GM23338 (cell line): Measurements from ENCODE around the gene L3MBTL1. TPM values are rescaled to one million over a fixed set of nuclear protein-coding genes. Genes with fewer than 3 reads are reported as not detected.

Experiments
- ATAC-seq: fragments of 200-7000 bp; cut with Tn5 transposase; 3 replicates; pipeline ENCODE4 v1.9.1; 2020
- DNase-seq: peaks from one replicate; pipeline ENCODE4 v3.0.0-alpha.2; 2015; ENCODE audit warnings: low spot score
- H2AFZ ChIP-seq: fragments of 200-600 bp; sonication (generic); 2 replicates; pipeline ENCODE4 v1.8.0; 2016; ENCODE audit warnings: antibody characterized with exemption, mild to moderate bottlenecking, moderate library complexity
- H3F3A ChIP-seq: fragments of 200-600 bp; sonication (generic); replicated peaks from 2 replicates; pipeline ENCODE4 v1.8.0; 2017; ENCODE audit warnings: antibody characterized with exemption, mixed run types, low read depth
- H3K27ac ChIP-seq: fragments of 200-600 bp; sonication (generic); 2 replicates; pipeline ENCODE4 v1.6.1; 2016; ENCODE audit warnings: low read depth
- H3K27me3 ChIP-seq: fragments of 200-600 bp; sonication (generic); 2 replicates; pipeline ENCODE4 v1.8.0; 2016; ENCODE audit warnings: mild to moderate bottlenecking, mixed run types, moderate library complexity; ENCODE audit not compliant: insufficient read depth
- H3K36me3 ChIP-seq: fragments of 200-600 bp; sonication (generic); 2 replicates; pipeline ENCODE4 v1.8.0; 2016; ENCODE audit warnings: mild to moderate bottlenecking; ENCODE audit not compliant: insufficient read depth
- H3K4me1 ChIP-seq: fragments of 200-600 bp; sonication (generic); 2 replicates; pipeline ENCODE4 v1.8.0; 2016; ENCODE audit warnings: mild to moderate bottlenecking, moderate library complexity; ENCODE audit not compliant: insufficient read depth
- H3K4me2 ChIP-seq: fragments of 200-600 bp; sonication (generic); 2 replicates; pipeline ENCODE4 v1.7.1; 2017; ENCODE audit warnings: mixed run types
- H3K4me3 ChIP-seq: fragments of 200-600 bp; sonication (generic); 2 replicates; pipeline ENCODE4 v1.6.1; 2016; ENCODE audit warnings: mixed run types
- H3K79me2 ChIP-seq: fragments of 200-600 bp; sonication (generic); replicated peaks from 2 replicates; pipeline ENCODE4 v1.8.0; 2017; ENCODE audit warnings: mild to moderate bottlenecking; ENCODE audit not compliant: insufficient read depth
- H3K9me2 ChIP-seq: fragments of 200-600 bp; sonication (generic); 2 replicates; pipeline ENCODE4 v1.8.0; 2017; ENCODE audit not compliant: insufficient read depth
- H4K20me1 ChIP-seq: fragments of 200-600 bp; sonication (generic); replicated peaks from 2 replicates; pipeline ENCODE4 v1.8.0; 2017; ENCODE audit warnings: mild to moderate bottlenecking; ENCODE audit not compliant: insufficient read depth
- H3K27ac Mint-ChIP-seq: 2 replicates; pipeline ENCODE4 v1.8.0; 2020; ENCODE audit warnings: inconsistent platforms, mild to moderate bottlenecking, moderate library complexity, mixed read lengths
- H3K27me3 Mint-ChIP-seq: 3 replicates; pipeline ENCODE4 v1.8.0; 2022; ENCODE audit warnings: low read depth, mild to moderate bottlenecking, moderate library complexity, mixed read lengths, inconsistent platforms; ENCODE audit not compliant: insufficient read depth, poor library complexity
- H3K36me3 Mint-ChIP-seq: 3 replicates; pipeline ENCODE4 v1.8.0; 2021; ENCODE audit warnings: low read depth, mild to moderate bottlenecking, inconsistent platforms, moderate library complexity, mixed read lengths
- H3K4me1 Mint-ChIP-seq: 3 replicates; pipeline ENCODE4 v1.8.0; 2020; ENCODE audit warnings: mild to moderate bottlenecking, inconsistent platforms, mixed read lengths
- H3K4me3 Mint-ChIP-seq: 3 replicates; pipeline ENCODE4 v1.8.0; 2021; ENCODE audit warnings: moderate library complexity, mild to moderate bottlenecking, inconsistent platforms, mixed read lengths
- H3K9me3 Mint-ChIP-seq: 3 replicates; pipeline ENCODE4 v1.8.0; 2020; ENCODE audit warnings: moderate library complexity, mild to moderate bottlenecking, inconsistent platforms, mixed read lengths
- CREB1 ChIP-seq: fragments of 250-450 bp; sonication (Bioruptor Pico); IDR thresholded peaks from 2 replicates; pipeline ENCODE4 v1.5.0; 2020; ENCODE audit warnings: low read depth, mild to moderate bottlenecking, moderate library complexity
- EZH2 ChIP-seq: fragments of 200-600 bp; sonication (generic); IDR thresholded peaks from one replicate; pipeline ENCODE4 v1.8.0; 2017; ENCODE audit warnings: antibody characterized with exemption, mild to moderate bottlenecking, low read depth; ENCODE audit not compliant: unreplicated experiment
- EZH2phosphoT487 ChIP-seq: fragments of 200-600 bp; sonication (generic); IDR thresholded peaks from one replicate; pipeline ENCODE4 v1.8.1; 2018; ENCODE audit warnings: antibody characterized with exemption; ENCODE audit not compliant: unreplicated experiment
- JUNB ChIP-seq: IDR thresholded peaks from one replicate; pipeline ENCODE4 v1.6.1; 2016; ENCODE audit warnings: antibody characterized with exemption; ENCODE audit not compliant: unreplicated experiment
- NANOG ChIP-seq: IDR thresholded peaks from 2 replicates; pipeline ENCODE4 v1.6.1; 2016; ENCODE audit warnings: antibody characterized with exemption, borderline replicate concordance
- POLR2AphosphoS5 ChIP-seq: IDR thresholded peaks from 2 replicates; pipeline ENCODE4 v1.6.1; 2016; ENCODE audit warnings: antibody characterized with exemption, low read depth
- REST ChIP-seq: IDR thresholded peaks from one replicate; pipeline ENCODE4 v1.6.1; 2018; ENCODE audit warnings: antibody characterized with exemption; ENCODE audit not compliant: unreplicated experiment
- STAT1 ChIP-seq: IDR thresholded peaks from one replicate; pipeline ENCODE4 v1.6.1; 2016; ENCODE audit warnings: antibody characterized with exemption; ENCODE audit not compliant: unreplicated experiment
- ZNF114 ChIP-seq: fragments of 250-450 bp; sonication (Bioruptor Pico); IDR thresholded peaks from 2 replicates; pipeline ENCODE4 v1.5.0; 2020; ENCODE audit warnings: mild to moderate bottlenecking, moderate library complexity
- ZNF331 ChIP-seq: fragments of 250-450 bp; sonication (Bioruptor Pico); IDR thresholded peaks from 2 replicates; pipeline ENCODE4 v1.5.0; 2020; ENCODE audit warnings: low read depth, mild to moderate bottlenecking, moderate library complexity
- polyA plus RNA-seq: library from polyadenylated mRNA; unstranded; fragments of >200 nt; fragmentation: Nextera tagmentation; extraction: Ambion mirVana; gene quantifications from 2 replicates; pipeline ENCODE4 v1.2.1, GENCODE V29; 2016
- total RNA-seq: library from RNA; depleted of rRNA; stranded (reverse); fragments of >200 nt; shearing (Covaris generic); gene quantifications from 2 replicates; pipeline ENCODE4 v1.2.3, GENCODE V29; 2014
- TF ChIP-seq, protein P1 (sequence below), 2 experiments: fragments of 200-600 bp in 1 of 2; sonication (generic) in 1 of 2; conservative IDR thresholded peaks; 2 replicates each; pipeline versions ENCODE4 v1.5.1 to v1.6.1; 2016 to 2017; ENCODE audit warnings: antibody characterized with exemption in 2 of 2, low read depth in 2 of 2, mild to moderate bottlenecking in 2 of 2, moderate library complexity in 1 of 2
- TF ChIP-seq, protein P2 (sequence below): IDR thresholded peaks from 2 replicates; pipeline ENCODE4 v1.6.1; 2016; ENCODE audit warnings: antibody characterized with exemption
- TF ChIP-seq, protein P3 (sequence below): fragments of 250-450 bp; sonication (Bioruptor Pico); IDR thresholded peaks from 2 replicates; pipeline ENCODE4 v1.5.0; 2020; ENCODE audit warnings: mild to moderate bottlenecking, moderate library complexity

L3MBTL1 gene
- total and polyA plus RNA-seq, 2 experiments from 2014 or later: 6.5 to 33.6 TPM

DNA sequence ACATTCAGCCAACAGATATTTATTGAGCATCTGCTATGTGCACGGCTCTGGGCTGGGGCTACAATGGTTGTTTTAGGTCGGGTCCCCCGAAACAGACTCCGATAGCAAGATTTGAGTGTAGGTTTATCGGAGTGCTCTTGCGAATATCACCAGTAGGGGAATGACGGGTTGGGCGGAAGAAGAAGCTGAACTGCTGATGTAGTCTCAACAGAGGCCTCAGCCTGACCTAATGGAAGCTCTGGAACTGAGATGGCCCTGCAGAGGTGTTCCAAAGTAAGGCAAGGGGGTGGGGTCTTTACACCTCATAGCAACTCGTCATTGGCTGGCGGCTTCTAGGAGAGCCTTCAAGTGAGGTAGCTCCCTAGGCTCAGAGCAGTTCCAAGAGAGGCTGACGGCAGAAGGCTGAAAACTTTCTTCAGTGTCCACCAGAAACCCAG, 1.1 kb downstream of the L3MBTL1 start:
- DNase-seq (peak; percentile 93), ATAC-seq (peak; percentile 81)
- H3K79me2 ChIP-seq: no peaks in the 10 kb centered on the region
- peak overlapping the region; percentile 85 for H3K4me2 ChIP-seq
- 0 out of 2 replicates have a peak overlapping the region, but pooled peaks have one; percentile 40 for H3K27ac ChIP-seq
- TF ChIP-seq REST (no peak), POLR2AphosphoS5 (peak; percentile 63), CREB1 (CRISPR knock-in tag) (peak; percentile 26; the same call in 1 of the 2 replicates), JUNB (no peak), EZH2phosphoT487 (no peak), ZNF331 (CRISPR knock-in tag) (no peak), NANOG (no peak), STAT1 (no peak), ZNF114 (CRISPR knock-in tag) (no peak), EZH2 (no peak)
- TF ChIP-seq, protein P1, sequence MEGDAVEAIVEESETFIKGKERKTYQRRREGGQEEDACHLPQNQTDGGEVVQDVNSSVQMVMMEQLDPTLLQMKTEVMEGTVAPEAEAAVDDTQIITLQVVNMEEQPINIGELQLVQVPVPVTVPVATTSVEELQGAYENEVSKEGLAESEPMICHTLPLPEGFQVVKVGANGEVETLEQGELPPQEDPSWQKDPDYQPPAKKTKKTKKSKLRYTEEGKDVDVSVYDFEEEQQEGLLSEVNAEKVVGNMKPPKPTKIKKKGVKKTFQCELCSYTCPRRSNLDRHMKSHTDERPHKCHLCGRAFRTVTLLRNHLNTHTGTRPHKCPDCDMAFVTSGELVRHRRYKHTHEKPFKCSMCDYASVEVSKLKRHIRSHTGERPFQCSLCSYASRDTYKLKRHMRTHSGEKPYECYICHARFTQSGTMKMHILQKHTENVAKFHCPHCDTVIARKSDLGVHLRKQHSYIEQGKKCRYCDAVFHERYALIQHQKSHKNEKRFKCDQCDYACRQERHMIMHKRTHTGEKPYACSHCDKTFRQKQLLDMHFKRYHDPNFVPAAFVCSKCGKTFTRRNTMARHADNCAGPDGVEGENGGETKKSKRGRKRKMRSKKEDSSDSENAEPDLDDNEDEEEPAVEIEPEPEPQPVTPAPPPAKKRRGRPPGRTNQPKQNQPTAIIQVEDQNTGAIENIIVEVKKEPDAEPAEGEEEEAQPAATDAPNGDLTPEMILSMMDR (conservative IDR thresholded peaks at IDR 0.05; ENCODE audit: low read depth in 2 of 2): peak in 1 of 2 experiments; percentile 42; a peak in 2 of 4 replicates
- TF ChIP-seq, protein P2, sequence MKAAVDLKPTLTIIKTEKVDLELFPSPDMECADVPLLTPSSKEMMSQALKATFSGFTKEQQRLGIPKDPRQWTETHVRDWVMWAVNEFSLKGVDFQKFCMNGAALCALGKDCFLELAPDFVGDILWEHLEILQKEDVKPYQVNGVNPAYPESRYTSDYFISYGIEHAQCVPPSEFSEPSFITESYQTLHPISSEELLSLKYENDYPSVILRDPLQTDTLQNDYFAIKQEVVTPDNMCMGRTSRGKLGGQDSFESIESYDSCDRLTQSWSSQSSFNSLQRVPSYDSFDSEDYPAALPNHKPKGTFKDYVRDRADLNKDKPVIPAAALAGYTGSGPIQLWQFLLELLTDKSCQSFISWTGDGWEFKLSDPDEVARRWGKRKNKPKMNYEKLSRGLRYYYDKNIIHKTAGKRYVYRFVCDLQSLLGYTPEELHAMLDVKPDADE: no peak
- TF ChIP-seq, protein P3, sequence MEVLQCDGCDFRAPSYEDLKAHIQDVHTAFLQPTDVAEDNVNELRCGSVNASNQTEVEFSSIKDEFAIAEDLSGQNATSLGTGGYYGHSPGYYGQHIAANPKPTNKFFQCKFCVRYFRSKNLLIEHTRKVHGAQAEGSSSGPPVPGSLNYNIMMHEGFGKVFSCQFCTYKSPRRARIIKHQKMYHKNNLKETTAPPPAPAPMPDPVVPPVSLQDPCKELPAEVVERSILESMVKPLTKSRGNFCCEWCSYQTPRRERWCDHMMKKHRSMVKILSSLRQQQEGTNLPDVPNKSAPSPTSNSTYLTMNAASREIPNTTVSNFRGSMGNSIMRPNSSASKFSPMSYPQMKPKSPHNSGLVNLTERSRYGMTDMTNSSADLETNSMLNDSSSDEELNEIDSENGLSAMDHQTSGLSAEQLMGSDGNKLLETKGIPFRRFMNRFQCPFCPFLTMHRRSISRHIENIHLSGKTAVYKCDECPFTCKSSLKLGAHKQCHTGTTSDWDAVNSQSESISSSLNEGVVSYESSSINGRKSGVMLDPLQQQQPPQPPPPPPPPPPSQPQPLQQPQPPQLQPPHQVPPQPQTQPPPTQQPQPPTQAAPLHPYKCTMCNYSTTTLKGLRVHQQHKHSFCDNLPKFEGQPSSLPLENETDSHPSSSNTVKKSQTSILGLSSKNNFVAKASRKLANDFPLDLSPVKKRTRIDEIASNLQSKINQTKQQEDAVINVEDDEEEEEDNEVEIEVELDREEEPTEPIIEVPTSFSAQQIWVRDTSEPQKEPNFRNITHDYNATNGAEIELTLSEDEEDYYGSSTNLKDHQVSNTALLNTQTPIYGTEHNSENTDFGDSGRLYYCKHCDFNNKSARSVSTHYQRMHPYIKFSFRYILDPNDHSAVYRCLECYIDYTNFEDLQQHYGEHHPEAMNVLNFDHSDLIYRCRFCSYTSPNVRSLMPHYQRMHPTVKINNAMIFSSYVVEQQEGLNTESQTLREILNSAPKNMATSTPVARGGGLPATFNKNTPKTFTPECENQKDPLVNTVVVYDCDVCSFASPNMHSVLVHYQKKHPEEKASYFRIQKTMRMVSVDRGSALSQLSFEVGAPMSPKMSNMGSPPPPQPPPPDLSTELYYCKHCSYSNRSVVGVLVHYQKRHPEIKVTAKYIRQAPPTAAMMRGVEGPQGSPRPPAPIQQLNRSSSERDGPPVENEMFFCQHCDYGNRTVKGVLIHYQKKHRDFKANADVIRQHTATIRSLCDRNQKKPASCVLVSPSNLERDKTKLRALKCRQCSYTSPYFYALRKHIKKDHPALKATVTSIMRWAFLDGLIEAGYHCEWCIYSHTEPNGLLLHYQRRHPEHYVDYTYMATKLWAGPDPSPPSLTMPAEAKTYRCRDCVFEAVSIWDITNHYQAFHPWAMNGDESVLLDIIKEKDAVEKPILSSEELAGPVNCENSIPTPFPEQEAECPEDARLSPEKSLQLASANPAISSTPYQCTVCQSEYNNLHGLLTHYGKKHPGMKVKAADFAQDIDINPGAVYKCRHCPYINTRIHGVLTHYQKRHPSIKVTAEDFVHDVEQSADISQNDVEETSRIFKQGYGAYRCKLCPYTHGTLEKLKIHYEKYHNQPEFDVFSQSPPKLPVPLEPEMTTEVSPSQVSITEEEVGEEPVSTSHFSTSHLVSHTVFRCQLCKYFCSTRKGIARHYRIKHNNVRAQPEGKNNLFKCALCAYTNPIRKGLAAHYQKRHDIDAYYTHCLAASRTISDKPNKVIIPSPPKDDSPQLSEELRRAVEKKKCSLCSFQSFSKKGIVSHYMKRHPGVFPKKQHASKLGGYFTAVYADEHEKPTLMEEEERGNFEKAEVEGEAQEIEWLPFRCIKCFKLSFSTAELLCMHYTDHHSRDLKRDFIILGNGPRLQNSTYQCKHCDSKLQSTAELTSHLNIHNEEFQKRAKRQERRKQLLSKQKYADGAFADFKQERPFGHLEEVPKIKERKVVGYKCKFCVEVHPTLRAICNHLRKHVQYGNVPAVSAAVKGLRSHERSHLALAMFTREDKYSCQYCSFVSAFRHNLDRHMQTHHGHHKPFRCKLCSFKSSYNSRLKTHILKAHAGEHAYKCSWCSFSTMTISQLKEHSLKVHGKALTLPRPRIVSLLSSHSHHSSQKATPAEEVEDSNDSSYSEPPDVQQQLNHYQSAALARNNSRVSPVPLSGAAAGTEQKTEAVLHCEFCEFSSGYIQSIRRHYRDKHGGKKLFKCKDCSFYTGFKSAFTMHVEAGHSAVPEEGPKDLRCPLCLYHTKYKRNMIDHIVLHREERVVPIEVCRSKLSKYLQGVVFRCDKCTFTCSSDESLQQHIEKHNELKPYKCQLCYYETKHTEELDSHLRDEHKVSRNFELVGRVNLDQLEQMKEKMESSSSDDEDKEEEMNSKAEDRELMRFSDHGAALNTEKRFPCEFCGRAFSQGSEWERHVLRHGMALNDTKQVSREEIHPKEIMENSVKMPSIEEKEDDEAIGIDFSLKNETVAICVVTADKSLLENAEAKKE: no peak
- Mint-ChIP-seq H3K27me3 (peaks cover 22% of the 10 kb centered on the region), H3K36me3 (no peaks in the 10 kb centered on the region; the same call in 2 of the 3 replicates), H3K4me1 (peaks cover 10% of the 10 kb centered on the region), H3K9me3 (no peaks in the 10 kb centered on the region; the same call in 2 of the 3 replicates), H3K27ac (peak overlapping the region; percentile 53; the same call in 1 of the 2 replicates), H3K4me3 (peak overlapping the region; percentile 74)
- no peaks in the 10 kb centered on the region for H4K20me1 ChIP-seq
- peak overlapping the region; percentile 77 for H3K4me3 ChIP-seq
- 0 out of 2 replicates have a peak overlapping the region, but pooled peaks have one; percentile 49 for H2AFZ ChIP-seq
- H3K9me2 ChIP-seq: no peaks in the 10 kb centered on the region
- H3K4me1 ChIP-seq: no peaks in the 10 kb centered on the region
- peaks cover 3% of the 10 kb centered on the region; the same call in 1 of the 2 replicates for H3F3A ChIP-seq
- H3K36me3 ChIP-seq: no peaks in the 10 kb centered on the region
- H3K27me3 ChIP-seq: peaks cover 17% of the 10 kb centered on the region
